Spinal cord (tissue), 10 donors: Measurements from ENCODE around the gene RAPGEFL1. TPM values are rescaled to one million over a fixed set of nuclear protein-coding genes. Genes with fewer than 3 reads are reported as not detected.

ENCODE experiments used
- DNase-seq, 6 donors: peaks; one replicate each; pipeline versions ENCODE4 v3.0.0 to v3.0.0-alpha.2; 2013 to 2015; ENCODE audit warnings: low spot score in 6 of 6, low read depth in 4 of 6
- H3K27ac ChIP-seq: one replicate; pipeline ENCODE4 v1.5.1; 2013; ENCODE audit warnings: low read depth, low read length, control low read depth
- H3K27me3 ChIP-seq: one replicate; pipeline ENCODE4 v1.6.1; 2013; ENCODE audit warnings: low read length; ENCODE audit not compliant: control insufficient read depth, insufficient read depth
- H3K36me3 ChIP-seq: one replicate; pipeline ENCODE4 v1.6.1; 2013; ENCODE audit warnings: low read length; ENCODE audit not compliant: control insufficient read depth, insufficient read depth
- H3K4me1 ChIP-seq: one replicate; pipeline ENCODE4 v1.6.1; 2013; ENCODE audit warnings: low read length; ENCODE audit not compliant: control insufficient read depth, insufficient read depth
- H3K4me3 ChIP-seq: one replicate; pipeline ENCODE4 v1.5.1; 2013; ENCODE audit warnings: low read depth, low read length, control low read depth
- H3K9me3 ChIP-seq: one replicate; pipeline ENCODE4 v1.6.1; 2013; ENCODE audit warnings: low read length; ENCODE audit not compliant: control insufficient read depth, insufficient read depth
- WGBS: methylation state at CpG from one replicate; pipeline ENCODE4 v1.1.5; 2013; ENCODE audit warnings: missing lambda C conversion rate; ENCODE audit not compliant: insufficient coverage; 5-methylcytosine and 5-hydroxymethylcytosine counted together
- polyA plus RNA-seq, 2 donors: library from polyadenylated mRNA; unstranded; fragments of 120-200 nt; gene quantifications; one replicate each; pipeline ENCODE4 v1.2.1, GENCODE V29; 2013; ENCODE audit not compliant: insufficient read length in 2 of 2
- total RNA-seq, 2 donors: library from RNA; depleted of rRNA in 1 of 2; stranded (reverse); fragments of 120-200 nt in 1 of 2; fragments of >200 nt in 1 of 2; gene quantifications; one replicate each; pipeline versions ENCODE4 v1.2.3 to v1.2.4, GENCODE V29; 2013 to 2014
- donor health status: healthy.

RAPGEFL1 gene
- total and polyA plus RNA-seq, 4 donors: 10.6 to 77.1 (median 35.4) TPM

- Histone ChIP-seq H3K36me3 (peaks cover 80% of the 10 kb centered on the region), H3K27ac (no peak overlapping the region), H3K4me3 (no peak overlapping the region), H3K4me1 (peaks cover 4% of the 10 kb centered on the region), H3K9me3 (no peaks in the 10 kb centered on the region), H3K27me3 (no peaks in the 10 kb centered on the region)
- no peak for DNase-seq
- WGBS: no CpG with 5 or more reads among the region's 1 CpG
These were observed 5.5 kb upstream of the RAPGEFL1 start for GRCh38 chr17:40171750-40172149.

GRCh38 chr17:40173091-40173777 lies 4.0 kb upstream of the RAPGEFL1 start:
- 88% methylated on average over 3 of the region's 4 CpGs for WGBS
- Histone ChIP-seq H3K9me3 (no peaks in the 10 kb centered on the region), H3K36me3 (peaks cover 69% of the 10 kb centered on the region), H3K27ac (no peak overlapping the region), H3K4me3 (no peak overlapping the region), H3K4me1 (peaks cover 16% of the 10 kb centered on the region), H3K27me3 (no peaks in the 10 kb centered on the region)
- no peak for DNase-seq

- 91% methylated on average over 1 of the region's 3 CpGs for WGBS
- no peak overlapping the region for H3K27ac ChIP-seq
- H3K4me1 ChIP-seq: peaks cover 22% of the 10 kb centered on the region
- H3K27me3 ChIP-seq: no peaks in the 10 kb centered on the region
- no peak for DNase-seq
- no peak overlapping the region for H3K4me3 ChIP-seq
- H3K36me3 ChIP-seq: peaks cover 69% of the 10 kb centered on the region
- no peaks in the 10 kb centered on the region for H3K9me3 ChIP-seq
These were observed 3.5 kb upstream of the RAPGEFL1 start for GRCh38 chr17:40173778-40174135.

- Histone ChIP-seq H3K4me1 (peaks cover 29% of the 10 kb centered on the region), H3K27ac (no peak overlapping the region), H3K9me3 (no peaks in the 10 kb centered on the region), H3K36me3 (peaks cover 62% of the 10 kb centered on the region), H3K4me3 (no peak overlapping the region), H3K27me3 (no peaks in the 10 kb centered on the region)
- DNase-seq: no peak
- 71% methylated on average over 1 of the region's 1 CpG for WGBS
These were observed 2.8 kb upstream of the RAPGEFL1 start for GRCh38 chr17:40174514-40174913.

GRCh38 chr17:40175928-40176753 lies 1.1 kb upstream of the RAPGEFL1 start:
- peaks cover 37% of the 10 kb centered on the region for H3K4me1 ChIP-seq
- no peak overlapping the region for H3K4me3 ChIP-seq
- no peaks in the 10 kb centered on the region for H3K9me3 ChIP-seq
- H3K27ac ChIP-seq: no peak overlapping the region
- WGBS: 93% methylated on average over 4 of the region's 7 CpGs
- H3K36me3 ChIP-seq: peaks cover 56% of the 10 kb centered on the region
- DNase-seq: peak in 1 of 6 donors; percentile 57
- H3K27me3 ChIP-seq: no peaks in the 10 kb centered on the region

GRCh38 chr17:40176754-40177110 lies 538 bp upstream of the RAPGEFL1 start:
- 88% methylated on average over 1 of the region's 2 CpGs for WGBS
- Histone ChIP-seq H3K4me1 (peaks cover 37% of the 10 kb centered on the region), H3K9me3 (no peaks in the 10 kb centered on the region), H3K27ac (no peak overlapping the region), H3K36me3 (peaks cover 56% of the 10 kb centered on the region), H3K27me3 (no peaks in the 10 kb centered on the region), H3K4me3 (peak overlapping the region; percentile 2)
- no peak for DNase-seq

- Histone ChIP-seq H3K9me3 (no peaks in the 10 kb centered on the region), H3K36me3 (peaks cover 48% of the 10 kb centered on the region), H3K4me3 (peak overlapping the region; percentile 59), H3K27me3 (no peaks in the 10 kb centered on the region), H3K4me1 (peaks cover 37% of the 10 kb centered on the region), H3K27ac (no peak overlapping the region)
- WGBS: 4% methylated on average over 36 of the region's 46 CpGs
- peak in 2 of 6 donors; percentile 39 to 59 for DNase-seq
These were observed 841 bp downstream of the RAPGEFL1 start for GRCh38 chr17:40178021-40178601.

- Histone ChIP-seq H3K27ac (no peak overlapping the region), H3K4me1 (peaks cover 37% of the 10 kb centered on the region), H3K4me3 (peak overlapping the region; percentile 32), H3K36me3 (peaks cover 46% of the 10 kb centered on the region), H3K9me3 (no peaks in the 10 kb centered on the region), H3K27me3 (no peaks in the 10 kb centered on the region)
- DNase-seq: no peak
- 74% methylated on average over 4 of the region's 7 CpGs for WGBS
These were observed 1.4 kb downstream of the RAPGEFL1 start for GRCh38 chr17:40178660-40179059.

- Histone ChIP-seq H3K4me1 (peaks cover 37% of the 10 kb centered on the region), H3K27ac (peak overlapping the region; percentile 25), H3K27me3 (no peaks in the 10 kb centered on the region), H3K9me3 (no peaks in the 10 kb centered on the region), H3K36me3 (peaks cover 43% of the 10 kb centered on the region), H3K4me3 (no peak overlapping the region)
- WGBS: 100% methylated on average over 2 of the region's 6 CpGs
- no peak for DNase-seq
These were observed 2.8 kb downstream of the RAPGEFL1 start for GRCh38 chr17:40179923-40180659.
